GM19099 (cell line): ENCODE measurements around the gene STK32B.

ENCODE experiments used
- POLR2A ChIP-seq: IDR thresholded peaks from 3 replicates; pipeline ENCODE4 v1.6.1; 2011; ENCODE audit warnings: low read depth; ENCODE audit not compliant: insufficient read length; ENCODE audit errors: extremely low read depth

STK32B gene

DNA sequence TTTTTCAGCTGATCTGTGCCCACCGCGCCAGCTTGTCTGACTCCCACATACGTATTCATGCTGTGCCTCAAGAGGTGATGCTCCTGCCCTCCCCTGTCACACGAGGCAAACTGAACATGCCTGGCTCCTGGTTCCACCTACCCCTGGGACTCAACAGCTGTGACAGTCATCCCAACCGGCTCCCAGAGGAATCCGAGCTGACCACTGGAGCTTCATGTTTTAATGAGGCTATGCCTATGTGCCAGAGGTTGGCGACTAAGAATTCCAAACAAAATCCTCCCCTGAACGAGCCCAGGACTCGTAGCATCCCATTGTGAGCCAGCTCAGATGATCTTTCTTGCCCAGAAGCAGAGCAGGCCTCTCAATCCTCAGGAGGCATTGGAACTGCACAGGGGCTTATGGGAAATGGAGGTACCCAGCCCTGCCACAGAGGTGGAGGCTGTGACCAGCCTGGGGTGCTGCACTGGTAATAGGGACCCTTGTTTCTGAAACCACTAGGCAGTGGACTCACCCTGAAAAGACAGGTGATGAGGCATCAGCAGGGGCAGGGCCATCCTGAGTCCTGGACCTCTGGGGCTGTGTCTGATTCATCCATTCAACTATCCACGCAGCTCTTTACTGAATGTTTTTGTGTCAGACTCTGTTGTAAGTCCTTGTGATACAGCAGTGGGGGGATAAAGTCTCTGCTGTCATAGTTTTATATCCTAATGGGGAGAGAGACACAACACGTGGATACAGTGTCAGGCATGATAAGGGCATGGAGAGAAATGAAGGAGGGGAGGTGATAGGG, 332.1 kb downstream of the STK32B start:
- TF ChIP-seq POLR2A: no peak

- TF ChIP-seq POLR2A: no peak
These were observed 334.5 kb downstream of the STK32B start for GRCh38 chr4:5385741-5386311.

DNA sequence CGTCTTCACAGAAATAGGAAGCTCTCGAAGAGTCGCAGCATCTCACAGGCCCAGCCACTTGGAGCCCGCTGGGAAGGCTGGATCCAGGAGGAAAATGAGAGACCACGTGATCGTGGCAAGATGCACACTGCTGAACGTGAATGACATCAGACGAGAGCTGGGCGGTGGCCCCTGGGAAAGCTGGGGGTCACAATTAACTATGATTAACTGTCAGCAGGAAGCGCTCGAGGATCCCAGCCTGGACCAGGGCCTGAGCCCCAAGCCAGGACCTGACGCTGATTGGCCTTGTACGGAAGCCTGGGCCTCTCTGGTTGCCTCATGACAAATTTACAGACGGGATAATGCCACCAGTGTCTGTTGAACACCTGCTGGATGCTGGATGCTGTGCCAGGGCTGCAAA, 335.6 kb downstream of the STK32B start:
- TF ChIP-seq POLR2A: no peak

- no peak for TF ChIP-seq POLR2A
These were observed 336.2 kb downstream of the STK32B start for GRCh38 chr4:5387457-5387856.

GRCh38 chr4:5389756-5390310, 338.6 kb downstream of the STK32B start:
- TF ChIP-seq POLR2A: no peak

- TF ChIP-seq POLR2A: no peak
These were observed 340.2 kb downstream of the STK32B start for GRCh38 chr4:5391492-5391891.

GRCh38 chr4:5393911-5394513, 342.7 kb downstream of the STK32B start:
- no peak for TF ChIP-seq POLR2A

- TF ChIP-seq POLR2A: no peak
These were observed 344.5 kb downstream of the STK32B start for GRCh38 chr4:5395781-5396180.

GRCh38 chr4:5398056-5398455, 346.8 kb downstream of the STK32B start:
- no peak for TF ChIP-seq POLR2A

DNA sequence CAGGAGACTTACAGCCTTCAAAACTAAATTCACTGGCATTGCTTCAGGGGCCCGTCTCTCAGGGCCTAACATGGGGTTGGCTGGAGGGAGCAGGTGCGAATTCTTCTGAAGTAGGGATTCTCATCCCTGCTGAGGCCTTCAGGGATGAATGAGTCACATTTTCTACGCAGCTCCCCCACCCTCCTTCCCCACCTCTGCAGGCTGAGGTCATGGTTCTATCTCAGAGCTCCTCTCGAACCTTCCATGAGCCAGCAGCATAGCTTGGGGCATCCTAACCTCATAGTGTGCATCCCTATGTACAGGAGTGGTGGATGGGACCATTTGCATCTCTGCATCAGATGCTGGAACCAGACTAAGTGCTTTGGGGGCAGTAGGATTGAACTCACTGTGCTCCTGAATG, 347.8 kb downstream of the STK32B start:
- no peak for TF ChIP-seq POLR2A

- no peak for TF ChIP-seq POLR2A
These were observed 348.6 kb downstream of the STK32B start for GRCh38 chr4:5399790-5400421.

- no peak for TF ChIP-seq POLR2A
These were observed 352.6 kb downstream of the STK32B start for GRCh38 chr4:5403746-5404497.

DNA sequence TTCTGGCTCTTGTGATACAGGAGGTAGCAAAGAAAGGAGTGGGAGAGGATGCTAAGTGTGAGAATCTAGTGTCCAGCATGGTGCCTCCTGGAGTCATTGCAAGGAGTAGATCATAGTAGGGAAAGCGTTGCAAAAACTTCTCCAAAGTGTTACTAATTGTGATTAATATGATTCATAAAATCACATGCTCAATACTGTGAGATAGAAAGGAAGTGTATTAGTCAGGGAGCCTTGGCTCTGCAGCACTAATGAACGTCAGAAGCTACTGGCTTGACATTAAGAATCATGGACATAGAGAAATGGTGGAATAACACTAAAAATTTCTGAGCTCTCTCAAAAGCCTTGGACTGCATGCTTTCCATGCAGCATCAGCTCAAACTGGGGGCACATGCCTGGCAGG, 358.0 kb downstream of the STK32B start:
- no peak for TF ChIP-seq POLR2A

DNA sequence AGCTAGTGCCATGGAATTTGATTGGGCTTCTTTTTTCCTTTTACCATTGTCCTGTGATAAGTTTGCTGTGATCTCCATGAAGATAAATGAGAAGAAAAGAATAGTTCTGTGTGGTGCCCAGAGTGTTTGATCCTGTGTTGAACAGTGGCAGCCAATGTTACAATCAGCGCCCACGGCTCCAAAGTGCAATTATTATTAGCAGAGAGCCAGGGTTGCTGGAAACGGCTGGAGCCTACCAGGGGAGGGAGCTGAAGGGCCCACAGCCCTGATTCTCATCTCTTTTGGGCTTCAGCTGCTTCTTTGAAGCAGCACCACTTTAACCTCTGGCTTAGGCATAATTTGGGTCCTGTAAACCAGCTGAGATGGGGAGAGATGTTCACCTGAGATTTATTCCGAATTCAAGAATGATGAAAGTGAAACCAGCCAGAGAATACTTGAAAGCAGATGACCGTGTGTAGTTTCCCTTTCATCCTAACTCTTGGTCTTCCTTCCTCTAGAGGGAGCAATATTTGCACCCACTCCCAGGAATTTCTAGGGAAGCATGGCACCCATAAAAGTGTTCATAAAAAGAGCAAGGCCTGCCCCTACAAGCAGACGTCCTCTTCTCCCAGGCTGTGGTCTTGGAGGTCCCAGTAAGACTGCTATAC, 358.8 kb downstream of the STK32B start:
- no peak for TF ChIP-seq POLR2A
